Stomach (tissue), 4 donors: ENCODE measurements around the gene NUBP1.
"Not testable (repeated sequence)": the region's sequence is repeated elsewhere in the genome, so short reads cannot be mapped to it uniquely, and the experiment has no call there.

Experiments used
- EP300 ChIP-seq: sonication (generic); formaldehyde crosslinking; IDR thresholded peaks from one replicate; pipeline ENCODE4 v1.6.1; 2017; ENCODE audit warnings: antibody characterized with exemption
- POLR2A ChIP-seq, 4 donors: fragments of 450-650 bp; IDR thresholded peaks; one replicate each; pipeline ENCODE4 v1.6.1; 2016; ENCODE audit warnings: antibody characterized with exemption in 4 of 4, control low read depth in 2 of 4, mild to moderate bottlenecking in 1 of 4, moderate library complexity in 1 of 4
- POLR2AphosphoS5 ChIP-seq, 3 donors: sonication (generic); formaldehyde crosslinking; IDR thresholded peaks; one replicate each; pipeline ENCODE4 v1.6.1; 2016; ENCODE audit warnings: antibody characterized with exemption in 3 of 3
- TF ChIP-seq, protein P1 (sequence below), 7 experiments: fragments of 450-650 bp in 4 of 7; fragments of 200-600 bp in 3 of 7; sonication (generic) in 3 of 7; IDR thresholded peaks; one replicate each; pipeline ENCODE4 v1.5.1; 2016 to 2019; ENCODE audit warnings: antibody characterized with exemption in 7 of 7, control low read depth in 2 of 7, mild to moderate bottlenecking in 1 of 7

DNA sequence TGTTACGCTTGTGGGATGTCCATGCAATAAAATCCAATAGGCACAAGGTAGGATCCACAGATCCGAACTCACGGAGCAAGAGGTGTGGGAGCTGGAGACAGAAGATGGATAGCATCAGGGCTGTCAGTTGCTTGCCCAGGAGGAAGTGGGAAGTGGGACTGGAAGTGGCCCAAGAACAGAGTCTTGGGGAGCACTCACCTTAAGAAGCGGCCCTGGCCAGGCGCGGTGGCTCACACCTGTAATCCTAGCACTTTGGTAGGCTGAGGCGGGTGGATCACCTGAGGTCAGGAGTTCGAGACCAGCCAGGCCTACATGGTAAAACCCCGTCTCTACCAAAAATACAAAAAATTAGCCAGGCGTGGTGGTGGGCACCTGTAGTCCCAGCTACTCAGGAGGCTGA lies 2.4 kb upstream of the NUBP1 start:
- TF ChIP-seq, protein P1, sequence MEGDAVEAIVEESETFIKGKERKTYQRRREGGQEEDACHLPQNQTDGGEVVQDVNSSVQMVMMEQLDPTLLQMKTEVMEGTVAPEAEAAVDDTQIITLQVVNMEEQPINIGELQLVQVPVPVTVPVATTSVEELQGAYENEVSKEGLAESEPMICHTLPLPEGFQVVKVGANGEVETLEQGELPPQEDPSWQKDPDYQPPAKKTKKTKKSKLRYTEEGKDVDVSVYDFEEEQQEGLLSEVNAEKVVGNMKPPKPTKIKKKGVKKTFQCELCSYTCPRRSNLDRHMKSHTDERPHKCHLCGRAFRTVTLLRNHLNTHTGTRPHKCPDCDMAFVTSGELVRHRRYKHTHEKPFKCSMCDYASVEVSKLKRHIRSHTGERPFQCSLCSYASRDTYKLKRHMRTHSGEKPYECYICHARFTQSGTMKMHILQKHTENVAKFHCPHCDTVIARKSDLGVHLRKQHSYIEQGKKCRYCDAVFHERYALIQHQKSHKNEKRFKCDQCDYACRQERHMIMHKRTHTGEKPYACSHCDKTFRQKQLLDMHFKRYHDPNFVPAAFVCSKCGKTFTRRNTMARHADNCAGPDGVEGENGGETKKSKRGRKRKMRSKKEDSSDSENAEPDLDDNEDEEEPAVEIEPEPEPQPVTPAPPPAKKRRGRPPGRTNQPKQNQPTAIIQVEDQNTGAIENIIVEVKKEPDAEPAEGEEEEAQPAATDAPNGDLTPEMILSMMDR (IDR thresholded peaks at IDR 0.05), result not testable (repeated sequence)
- not testable (repeated sequence) for TF ChIP-seq POLR2A (IDR thresholded peaks at IDR 0.05); POLR2AphosphoS5 (IDR thresholded peaks at IDR 0.05); EP300
